Neural cell (in vitro differentiated cells): ENCODE data around the gene VAPA. TPM values are rescaled to one million over a fixed set of nuclear protein-coding genes. Genes with fewer than 3 reads are reported as not detected.

Source experiments
- H2AFZ ChIP-seq: fragments of 200-600, 300-800 bp; sonication (generic), shearing (Covaris generic); 2 replicates; pipeline ENCODE4 v1.6.0; 2014; ENCODE audit warnings: low read depth, mild to moderate bottlenecking, antibody characterized with exemption, low read length, moderate library complexity
- H3F3A ChIP-seq: fragments of 200-600 bp; shearing (Covaris generic); 2 replicates; pipeline ENCODE4 v1.6.1; 2016; ENCODE audit warnings: mild to moderate bottlenecking, moderate library complexity, mixed read lengths, antibody characterized with exemption, low read length; ENCODE audit not compliant: insufficient read depth, poor library complexity, severe bottlenecking
- H3K27ac ChIP-seq: fragments of 200-600, 300-800 bp; sonication (generic), shearing (Covaris generic); 2 replicates; pipeline ENCODE4 v1.5.1; 2014; ENCODE audit warnings: mild to moderate bottlenecking, low read length, moderate library complexity
- H3K27me3 ChIP-seq: fragments of 300-800, 200-600 bp; sonication (generic), shearing (Covaris generic); 2 replicates; pipeline ENCODE4 v1.6.0; 2014; ENCODE audit warnings: mild to moderate bottlenecking, low read depth, low read length, moderate library complexity; ENCODE audit not compliant: insufficient read depth
- H3K36me3 ChIP-seq: fragments of 300-800, 200-600 bp; sonication (generic), shearing (Covaris generic); 2 replicates; pipeline ENCODE4 v1.5.1; 2014; ENCODE audit warnings: mild to moderate bottlenecking, antibody characterized with exemption, low read length, moderate library complexity; ENCODE audit not compliant: insufficient read depth
- H3K4me2 ChIP-seq: fragments of 300-800, 200-600 bp; sonication (generic), shearing (Covaris generic); 2 replicates; pipeline ENCODE4 v1.6.0; 2014; ENCODE audit warnings: mild to moderate bottlenecking, low read length
- H3K4me3 ChIP-seq: fragments of 300-800, 200-600 bp; sonication (generic), shearing (Covaris generic); 2 replicates; pipeline ENCODE4 v1.5.1; 2014; ENCODE audit warnings: mild to moderate bottlenecking, low read length, moderate library complexity
- H3K79me2 ChIP-seq: fragments of 200-600 bp; shearing (Covaris generic); replicated peaks from 2 replicates; pipeline ENCODE4 v1.6.0; 2014; ENCODE audit warnings: mild to moderate bottlenecking, low read length, moderate library complexity; ENCODE audit not compliant: insufficient read depth
- H3K9ac ChIP-seq: fragments of 300-800, 200-600 bp; sonication (generic), shearing (Covaris generic); 2 replicates; pipeline ENCODE4 v1.6.1; 2016; ENCODE audit warnings: mild to moderate bottlenecking, low read length, mixed read lengths
- H3K9me2 ChIP-seq: fragments of 200-600 bp; shearing (Covaris generic); 2 replicates; pipeline ENCODE4 v1.6.1; 2016; ENCODE audit warnings: mild to moderate bottlenecking, low read length, mixed read lengths; ENCODE audit not compliant: insufficient read depth
- H3K9me3 ChIP-seq: fragments of 200-600, 300-800 bp; sonication (generic), shearing (Covaris generic); 2 replicates; pipeline ENCODE4 v1.6.1; 2016; ENCODE audit warnings: mild to moderate bottlenecking, mixed run types, low read length, moderate library complexity, mixed read lengths
- H4K20me1 ChIP-seq: fragments of 200-600 bp; shearing (Covaris generic); 2 replicates; pipeline ENCODE4 v1.6.1; 2016; ENCODE audit warnings: mild to moderate bottlenecking, mixed run types; ENCODE audit not compliant: insufficient read depth
- CTCF ChIP-seq: fragments of 450-650 bp; IDR thresholded peaks from 2 replicates; pipeline ENCODE4 v1.5.1; 2014; ENCODE audit warnings: antibody characterized with exemption, mild to moderate bottlenecking, moderate library complexity; ENCODE audit not compliant: poor library complexity, severe bottlenecking
- EP300 ChIP-seq: fragments of 450-650 bp; conservative IDR thresholded peaks from 2 replicates; pipeline ENCODE4 v1.6.1; 2014; ENCODE audit warnings: antibody characterized with exemption, mild to moderate bottlenecking, moderate library complexity; ENCODE audit not compliant: poor library complexity, severe bottlenecking
- EZH2 ChIP-seq: fragments of 200-600, 300-800 bp; shearing (Covaris generic), sonication (generic); IDR thresholded peaks from 2 replicates; pipeline ENCODE4 v1.6.1; 2014; ENCODE audit warnings: antibody characterized with exemption, low read length, borderline replicate concordance, mild to moderate bottlenecking; ENCODE audit not compliant: insufficient read depth, poor library complexity, severe bottlenecking
- MXI1 ChIP-seq: fragments of 450-650 bp; conservative IDR thresholded peaks from 2 replicates; pipeline ENCODE4 v1.6.1; 2014; ENCODE audit warnings: antibody characterized with exemption, mild to moderate bottlenecking; ENCODE audit not compliant: poor library complexity, severe bottlenecking
- POLR2AphosphoS5 ChIP-seq: IDR thresholded peaks from 2 replicates; pipeline ENCODE4 v1.6.1; 2012
- RAD21 ChIP-seq: fragments of 450-650 bp; conservative IDR thresholded peaks from 2 replicates; pipeline ENCODE4 v1.6.1; 2014; ENCODE audit warnings: antibody characterized with exemption, mild to moderate bottlenecking, moderate library complexity
- REST ChIP-seq: IDR thresholded peaks from 2 replicates; pipeline ENCODE4 v1.6.1; 2012; ENCODE audit warnings: borderline replicate concordance
- SMC3 ChIP-seq: fragments of 450-650 bp; conservative IDR thresholded peaks from 2 replicates; pipeline ENCODE4 v1.6.1; 2014; ENCODE audit warnings: antibody characterized with exemption, mild to moderate bottlenecking, moderate library complexity; ENCODE audit not compliant: poor library complexity
- TAF1 ChIP-seq: IDR thresholded peaks from 2 replicates; pipeline ENCODE4 v1.6.1; 2012; ENCODE audit warnings: low read depth
- polyA plus RNA-seq: library from polyadenylated mRNA; depleted of rRNA; stranded (reverse); fragments of >200 nt; gene quantifications from 2 replicates; pipeline ENCODE4 v1.2.3, GENCODE V29; 2014

The VAPA gene
- polyA plus RNA-seq, 1 donor from 2014 or later: 317 TPM

GRCh38 chr18:9951022-9951859 is 37.4 kb downstream of the VAPA start:
- Histone ChIP-seq H3K27ac (no peak overlapping the region), H3F3A (no peaks in the 10 kb centered on the region), H3K36me3 (peaks cover 13% of the 10 kb centered on the region), H3K9me3 (no peaks in the 10 kb centered on the region), H3K79me2 (peaks cover 9% of the 10 kb centered on the region), H3K4me3 (no peak overlapping the region), H2AFZ (no peak overlapping the region), H3K9me2 (no peaks in the 10 kb centered on the region), H3K27me3 (no peaks in the 10 kb centered on the region), H3K9ac (no peak overlapping the region), H3K4me2 (no peak overlapping the region), H4K20me1 (peaks cover 2% of the 10 kb centered on the region)
- TF ChIP-seq EZH2 (no peak), POLR2AphosphoS5 (no peak), CTCF (peak; percentile 63), TAF1 (no peak), REST (no peak), SMC3 (peak; percentile 65), EP300 (no peak), RAD21 (peak; percentile 64), MXI1 (no peak)

GRCh38 chr18:9952633-9953416 is 39.0 kb downstream of the VAPA start:
- H4K20me1 ChIP-seq: peaks cover 2% of the 10 kb centered on the region
- peaks cover 6% of the 10 kb centered on the region for H3K36me3 ChIP-seq
- no peak overlapping the region for H3K4me3 ChIP-seq
- H3F3A ChIP-seq: no peaks in the 10 kb centered on the region
- no peak for TF ChIP-seq SMC3
- TF ChIP-seq POLR2AphosphoS5: no peak
- TF ChIP-seq EP300: no peak
- no peak for TF ChIP-seq MXI1
- TF ChIP-seq REST: no peak
- TF ChIP-seq CTCF: no peak
- TF ChIP-seq TAF1: no peak
- TF ChIP-seq RAD21: no peak
- TF ChIP-seq EZH2: no peak
- no peaks in the 10 kb centered on the region for H3K9me3 ChIP-seq
- H2AFZ ChIP-seq: no peak overlapping the region
- no peak overlapping the region for H3K9ac ChIP-seq
- no peaks in the 10 kb centered on the region for H3K9me2 ChIP-seq
- no peaks in the 10 kb centered on the region for H3K27me3 ChIP-seq
- peaks cover 9% of the 10 kb centered on the region for H3K79me2 ChIP-seq
- no peak overlapping the region for H3K4me2 ChIP-seq
- no peak overlapping the region for H3K27ac ChIP-seq
